Caco-2 (cell line): ENCODE data around the gene WARS2. TPM values are rescaled to one million over a fixed set of nuclear protein-coding genes. Genes with fewer than 3 reads are reported as not detected.

Experiments
- BruUV-seq: library from RNA; stranded (reverse); fragments of 400-500 nt; replicated peaks from 2 replicates; lab custom pipeline; 2021; lab: Mats Ljungman, UMichigan
- CTCF ChIA-PET: fragments of 300-600 bp; sonication (Branson Sonifier 250); formaldehyde crosslinking; loops from one replicate; lab custom pipeline; 2022; ENCODE audit warnings: antibody characterized with exemption; lab: Charles Lee
- POLR2A ChIA-PET: fragments of 300-600 bp; sonication (Branson Sonifier 250); formaldehyde crosslinking; loops from one replicate; lab custom pipeline; 2022; ENCODE audit warnings: antibody characterized with exemption; lab: Charles Lee
- DNase-seq, 2 experiments: peaks; one replicate each; pipeline versions ENCODE4 v3.0.0 to v3.0.0-alpha.2; 2020 to 2022
- H3K27me3 ChIP-seq: replicated peaks from 2 replicates; pipeline ENCODE4 v1.6.0; 2011; ENCODE audit warnings: low read length; ENCODE audit not compliant: control insufficient read depth, insufficient read depth
- H3K36me3 ChIP-seq: 2 replicates; pipeline ENCODE4 v1.5.1; 2011; ENCODE audit warnings: low read length; ENCODE audit not compliant: control insufficient read depth, insufficient read depth
- H3K4me1 ChIP-seq: fragments of 250-450 bp; sonication (Bioruptor Pico); 2 replicates; pipeline ENCODE4 v1.5.1; 2020; ENCODE audit warnings: mild to moderate bottlenecking
- H3K4me3 ChIP-seq: 2 replicates; pipeline ENCODE4 v1.5.1; 2011; ENCODE audit warnings: low read depth, mild to moderate bottlenecking, control low read depth, low read length
- H3K9me3 ChIP-seq: fragments of 250-450 bp; sonication (Bioruptor Pico); 2 replicates; pipeline ENCODE4 v1.5.1; 2020; ENCODE audit warnings: mild to moderate bottlenecking, moderate library complexity
- H3K27ac Mint-ChIP-seq: one replicate; pipeline ENCODE4 v1.8.0; 2022; ENCODE audit warnings: mixed read lengths; ENCODE audit not compliant: unreplicated experiment
- H3K27me3 Mint-ChIP-seq: one replicate; pipeline ENCODE4 v1.8.0; 2022; ENCODE audit warnings: mixed read lengths; ENCODE audit not compliant: insufficient read depth, unreplicated experiment
- H3K36me3 Mint-ChIP-seq: one replicate; pipeline ENCODE4 v1.8.0; 2022; ENCODE audit warnings: mild to moderate bottlenecking, mixed read lengths; ENCODE audit not compliant: insufficient read depth, unreplicated experiment
- H3K4me1 Mint-ChIP-seq: one replicate; pipeline ENCODE4 v1.8.0; 2022; ENCODE audit warnings: low read depth, mixed read lengths; ENCODE audit not compliant: unreplicated experiment
- H3K4me3 Mint-ChIP-seq: one replicate; pipeline ENCODE4 v1.8.0; 2022; ENCODE audit warnings: mild to moderate bottlenecking, moderate library complexity, mixed read lengths; ENCODE audit not compliant: unreplicated experiment
- H3K9me3 Mint-ChIP-seq: one replicate; pipeline ENCODE4 v1.8.0; 2022; ENCODE audit warnings: mixed read lengths; ENCODE audit not compliant: unreplicated experiment
- intact Hi-C: fragments of 100-400 bp; cut with micrococcal nuclease; formaldehyde crosslinking; loops from one replicate; pipeline ENCODE4 v1.10.0; 2022; ENCODE audit not compliant: unreplicated experiment
- total RNA-seq: library from RNA; stranded (reverse); gene quantifications from 2 replicates; pipeline ENCODE4 v1.2.3, GENCODE V29; 2022
- TF ChIP-seq, protein P1 (sequence below), 2 experiments: fragments of 200-600 bp in 1 of 2; IDR thresholded peaks; 1 replicate in 1 of 2; 2 replicates in 1 of 2; pipeline versions ENCODE4 v1.5.1 to v1.8.0; 2011 to 2022; ENCODE audit warnings: antibody characterized with exemption in 1 of 2, control low read depth in 1 of 2, inconsistent platforms in 1 of 2, low read depth in 1 of 2, low read length in 1 of 2, mild to moderate bottlenecking in 1 of 2, moderate library complexity in 1 of 2; ENCODE audit not compliant: insufficient read depth in 1 of 2, severe bottlenecking in 1 of 2, unreplicated experiment in 1 of 2

WARS2 gene
- total RNA-seq, 1 experiment from 2014 or later = 11.9 TPM

DNA sequence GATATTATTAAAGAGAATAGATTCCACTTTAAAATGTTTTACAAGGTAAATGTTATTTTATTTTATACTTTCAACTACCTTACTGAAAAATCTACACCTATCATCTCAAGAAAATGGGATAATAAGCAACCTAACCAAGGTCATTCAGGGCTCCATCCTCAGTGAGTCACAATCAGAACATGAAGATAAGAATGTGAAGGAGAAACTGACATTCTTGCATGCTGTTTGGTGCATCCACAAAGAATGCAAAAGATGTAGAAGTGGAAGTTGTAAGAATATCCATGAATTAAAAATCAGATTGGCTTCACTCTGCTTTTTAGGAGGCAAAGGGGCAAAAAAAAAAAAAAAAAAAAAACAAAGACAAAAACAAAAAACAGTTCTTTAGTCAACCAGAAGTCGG lies 6.5 kb downstream of the WARS2 start:
- H3K4me1 Mint-ChIP-seq = peaks cover 10% of the 10 kb centered on the region
- no peak overlapping the region for H3K27ac Mint-ChIP-seq
- no TSS peak for BruUV-seq
- H3K36me3 Mint-ChIP-seq = no peaks in the 10 kb centered on the region
- ChIA-PET POLR2A (no interaction called here), CTCF (no interaction called here)
- TF ChIP-seq, protein P1, sequence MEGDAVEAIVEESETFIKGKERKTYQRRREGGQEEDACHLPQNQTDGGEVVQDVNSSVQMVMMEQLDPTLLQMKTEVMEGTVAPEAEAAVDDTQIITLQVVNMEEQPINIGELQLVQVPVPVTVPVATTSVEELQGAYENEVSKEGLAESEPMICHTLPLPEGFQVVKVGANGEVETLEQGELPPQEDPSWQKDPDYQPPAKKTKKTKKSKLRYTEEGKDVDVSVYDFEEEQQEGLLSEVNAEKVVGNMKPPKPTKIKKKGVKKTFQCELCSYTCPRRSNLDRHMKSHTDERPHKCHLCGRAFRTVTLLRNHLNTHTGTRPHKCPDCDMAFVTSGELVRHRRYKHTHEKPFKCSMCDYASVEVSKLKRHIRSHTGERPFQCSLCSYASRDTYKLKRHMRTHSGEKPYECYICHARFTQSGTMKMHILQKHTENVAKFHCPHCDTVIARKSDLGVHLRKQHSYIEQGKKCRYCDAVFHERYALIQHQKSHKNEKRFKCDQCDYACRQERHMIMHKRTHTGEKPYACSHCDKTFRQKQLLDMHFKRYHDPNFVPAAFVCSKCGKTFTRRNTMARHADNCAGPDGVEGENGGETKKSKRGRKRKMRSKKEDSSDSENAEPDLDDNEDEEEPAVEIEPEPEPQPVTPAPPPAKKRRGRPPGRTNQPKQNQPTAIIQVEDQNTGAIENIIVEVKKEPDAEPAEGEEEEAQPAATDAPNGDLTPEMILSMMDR (IDR thresholded peaks at IDR 0.05; ENCODE audit: insufficient read depth in 1 of 2, low read depth in 1 of 2, low read length in 1 of 2, severe bottlenecking in 1 of 2, unreplicated experiment in 1 of 2) = no peak
- Histone ChIP-seq H3K9me3 (no peaks in the 10 kb centered on the region), H3K27me3 (no peaks in the 10 kb centered on the region), H3K4me3 (no peak overlapping the region), H3K36me3 (no peaks in the 10 kb centered on the region), H3K4me1 (peaks cover 5% of the 10 kb centered on the region; the same call in 1 of the 2 replicates)
- DNase-seq = no peak
- intact Hi-C loops = no loop called here
- no peaks in the 10 kb centered on the region for H3K9me3 Mint-ChIP-seq
- no peak overlapping the region for H3K4me3 Mint-ChIP-seq
- no peaks in the 10 kb centered on the region for H3K27me3 Mint-ChIP-seq

DNA sequence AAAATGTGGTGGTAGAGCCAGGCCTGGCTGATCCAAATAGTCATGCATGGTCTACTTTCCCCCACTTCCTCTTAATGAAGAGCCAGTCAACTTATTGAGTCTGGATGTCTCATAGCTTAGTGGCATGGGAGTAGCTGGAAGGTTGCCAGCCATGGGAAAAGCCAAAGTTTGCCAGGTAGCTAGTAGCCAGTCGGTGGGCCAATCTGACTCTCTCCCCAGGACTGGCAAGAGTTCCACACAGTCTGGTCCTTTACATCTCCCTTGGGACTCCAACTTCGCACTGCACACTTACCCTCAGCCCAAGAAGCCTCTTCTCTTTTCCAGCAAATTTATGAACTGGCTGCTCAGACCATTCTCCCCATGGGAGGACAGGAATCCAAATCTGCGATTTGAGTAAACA lies 8.3 kb downstream of the WARS2 start:
- Histone ChIP-seq H3K4me1 (no peaks in the 10 kb centered on the region), H3K4me3 (no peak overlapping the region), H3K27me3 (no peaks in the 10 kb centered on the region), H3K36me3 (no peaks in the 10 kb centered on the region), H3K9me3 (no peaks in the 10 kb centered on the region)
- Mint-ChIP-seq H3K27ac (no peak overlapping the region), H3K4me3 (no peak overlapping the region), H3K4me1 (peaks cover 10% of the 10 kb centered on the region), H3K36me3 (no peaks in the 10 kb centered on the region), H3K9me3 (no peaks in the 10 kb centered on the region), H3K27me3 (no peaks in the 10 kb centered on the region)
- DNase-seq = no peak
- CTCF ChIA-PET = no interaction called here
- intact Hi-C loops = no loop called here
- POLR2A ChIA-PET = no interaction called here
- BruUV-seq = no TSS peak
- TF ChIP-seq, protein P1 (IDR thresholded peaks at IDR 0.05; ENCODE audit: insufficient read depth in 1 of 2, low read depth in 1 of 2, low read length in 1 of 2, severe bottlenecking in 1 of 2, unreplicated experiment in 1 of 2) = no peak

DNA sequence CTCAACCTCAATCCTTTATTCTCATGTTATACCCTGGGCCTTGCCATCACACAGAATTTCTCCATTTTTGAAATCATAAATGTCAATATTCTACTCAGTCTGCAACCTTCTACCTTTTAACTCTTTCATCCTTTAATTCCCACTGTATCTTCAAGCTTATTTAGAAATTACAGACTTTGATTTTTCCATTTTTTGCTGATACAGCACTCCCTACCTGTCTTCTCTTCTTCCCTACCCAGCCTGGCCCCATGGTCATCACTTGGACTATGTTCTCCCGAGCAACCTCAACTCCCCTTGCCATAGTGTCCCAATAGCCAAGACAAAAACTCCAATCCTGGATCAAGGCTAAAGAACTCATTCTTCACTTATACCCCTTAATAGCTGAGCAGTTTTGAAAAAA lies 14.6 kb downstream of the WARS2 start:
- H3K27ac Mint-ChIP-seq = no peak overlapping the region
- no TSS peak for BruUV-seq
- no peaks in the 10 kb centered on the region for H3K9me3 ChIP-seq
- no peaks in the 10 kb centered on the region for H3K27me3 Mint-ChIP-seq
- H3K4me3 ChIP-seq = no peak overlapping the region
- H3K9me3 Mint-ChIP-seq = no peaks in the 10 kb centered on the region
- H3K36me3 Mint-ChIP-seq = no peaks in the 10 kb centered on the region
- no peak for DNase-seq
- H3K4me1 ChIP-seq = no peaks in the 10 kb centered on the region
- ChIA-PET POLR2A (no interaction called here), CTCF (interaction anchor here (0.7 kb wide), 1 partner anchor 336 kb away, joined by 4 read pairs; no protein-coding TSS in a partner anchor)
- H3K27me3 ChIP-seq = no peaks in the 10 kb centered on the region
- H3K36me3 ChIP-seq = no peaks in the 10 kb centered on the region
- TF ChIP-seq, protein P1 (IDR thresholded peaks at IDR 0.05; ENCODE audit: insufficient read depth in 1 of 2, low read depth in 1 of 2, low read length in 1 of 2, severe bottlenecking in 1 of 2, unreplicated experiment in 1 of 2) = no peak
- no peak overlapping the region for H3K4me3 Mint-ChIP-seq
- H3K4me1 Mint-ChIP-seq = no peaks in the 10 kb centered on the region
- intact Hi-C loops = no loop called here
